Suprapubic skin (tissue), 4 donors: ENCODE data around the gene TTC23. TPM values are rescaled to one million over a fixed set of nuclear protein-coding genes. Genes with fewer than 3 reads are reported as not detected.
"Not testable (repeated sequence)": the region's sequence is repeated elsewhere in the genome, so short reads cannot be mapped to it uniquely, and the experiment has no call there.

Experiments
- DNase-seq, 2 donors: peaks; one replicate each; pipeline ENCODE4 v3.0.0-alpha.2; 2019; ENCODE audit warnings: low spot score in 2 of 2
- H3K27ac ChIP-seq: fragments of 200-600 bp; sonication (generic); one replicate; pipeline ENCODE4 v1.5.1; 2019
- H3K27me3 ChIP-seq: fragments of 200-600 bp; sonication (generic); one replicate; pipeline ENCODE4 v1.5.1; 2019
- H3K36me3 ChIP-seq: fragments of 200-600 bp; sonication (generic); one replicate; pipeline ENCODE4 v1.5.1; 2019
- H3K4me1 ChIP-seq: fragments of 200-600 bp; sonication (generic); one replicate; pipeline ENCODE4 v1.5.1; 2019
- H3K4me3 ChIP-seq: fragments of 200-600 bp; sonication (generic); one replicate; pipeline ENCODE4 v1.5.1; 2019; ENCODE audit warnings: mild to moderate bottlenecking
- H3K9me3 ChIP-seq: fragments of 200-600 bp; sonication (generic); one replicate; pipeline ENCODE4 v1.5.1; 2019
- EP300 ChIP-seq: sonication (generic); formaldehyde crosslinking; IDR thresholded peaks from one replicate; pipeline ENCODE4 v1.6.1; 2017; ENCODE audit warnings: antibody characterized with exemption
- POLR2A ChIP-seq, 2 donors: fragments of 450-650 bp; IDR thresholded peaks; one replicate each; pipeline ENCODE4 v1.6.1; 2017; ENCODE audit warnings: antibody characterized with exemption in 2 of 2, mild to moderate bottlenecking in 2 of 2, moderate library complexity in 2 of 2
- POLR2AphosphoS5 ChIP-seq, 3 donors: sonication (generic); formaldehyde crosslinking; IDR thresholded peaks; one replicate each; pipeline ENCODE4 v1.6.1; 2017; ENCODE audit warnings: antibody characterized with exemption in 3 of 3
- WGBS: methylation state at CpG from one replicate; pipeline ENCODE4 v1.1.5; 2018; 5-methylcytosine and 5-hydroxymethylcytosine counted together
- total RNA-seq, 4 donors: library from RNA; depleted of rRNA; stranded (reverse); fragments of >200 nt; gene quantifications; one replicate each; pipeline ENCODE4 v1.1.0, GENCODE V29; 2016
- TF ChIP-seq, protein P1 (sequence below), 2 donors: fragments of 200-600 bp in 1 of 2; fragments of 450-650 bp in 1 of 2; sonication (generic) in 1 of 2; IDR thresholded peaks; one replicate each; pipeline ENCODE4 v1.5.1; 2016 to 2019; ENCODE audit warnings: antibody characterized with exemption in 2 of 2, mild to moderate bottlenecking in 1 of 2, moderate library complexity in 1 of 2

The TTC23 gene
- total RNA-seq, 4 donors from 2014 or later, result 14.4 to 34.6 (median 17.6) TPM

DNA sequence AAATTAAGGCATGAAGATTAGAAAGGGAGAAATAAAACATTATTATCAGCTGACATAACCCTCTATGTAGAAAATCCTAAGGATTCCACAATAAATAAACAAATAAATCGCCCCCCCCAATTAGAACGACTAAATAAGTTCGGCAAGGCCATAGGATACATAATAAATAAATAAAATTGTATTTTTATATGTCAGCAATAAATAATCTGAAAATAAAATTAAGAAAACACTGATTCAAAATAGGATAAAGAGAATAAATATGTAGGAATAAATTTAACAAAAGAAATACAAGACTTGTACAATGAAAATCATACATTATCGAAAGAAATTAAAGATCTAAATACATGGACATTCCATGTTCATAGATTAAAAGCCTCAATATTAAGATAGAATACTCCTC, 5.1 kb downstream of the TTC23 start:
- Histone ChIP-seq H3K27ac (no peak overlapping the region), H3K4me3 (no peak overlapping the region), H3K36me3 (no peaks in the 10 kb centered on the region), H3K27me3 (no peaks in the 10 kb centered on the region), H3K4me1 (peaks cover 15% of the 10 kb centered on the region), H3K9me3 (no peaks in the 10 kb centered on the region)
- no peak for DNase-seq
- TF ChIP-seq, protein P1, sequence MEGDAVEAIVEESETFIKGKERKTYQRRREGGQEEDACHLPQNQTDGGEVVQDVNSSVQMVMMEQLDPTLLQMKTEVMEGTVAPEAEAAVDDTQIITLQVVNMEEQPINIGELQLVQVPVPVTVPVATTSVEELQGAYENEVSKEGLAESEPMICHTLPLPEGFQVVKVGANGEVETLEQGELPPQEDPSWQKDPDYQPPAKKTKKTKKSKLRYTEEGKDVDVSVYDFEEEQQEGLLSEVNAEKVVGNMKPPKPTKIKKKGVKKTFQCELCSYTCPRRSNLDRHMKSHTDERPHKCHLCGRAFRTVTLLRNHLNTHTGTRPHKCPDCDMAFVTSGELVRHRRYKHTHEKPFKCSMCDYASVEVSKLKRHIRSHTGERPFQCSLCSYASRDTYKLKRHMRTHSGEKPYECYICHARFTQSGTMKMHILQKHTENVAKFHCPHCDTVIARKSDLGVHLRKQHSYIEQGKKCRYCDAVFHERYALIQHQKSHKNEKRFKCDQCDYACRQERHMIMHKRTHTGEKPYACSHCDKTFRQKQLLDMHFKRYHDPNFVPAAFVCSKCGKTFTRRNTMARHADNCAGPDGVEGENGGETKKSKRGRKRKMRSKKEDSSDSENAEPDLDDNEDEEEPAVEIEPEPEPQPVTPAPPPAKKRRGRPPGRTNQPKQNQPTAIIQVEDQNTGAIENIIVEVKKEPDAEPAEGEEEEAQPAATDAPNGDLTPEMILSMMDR (IDR thresholded peaks at IDR 0.05), result no peak
- TF ChIP-seq POLR2A (IDR thresholded peaks at IDR 0.05) (no peak), POLR2AphosphoS5 (IDR thresholded peaks at IDR 0.05) (no peak)
- 93% methylated on average over 4 of the region's 4 CpGs for WGBS

DNA sequence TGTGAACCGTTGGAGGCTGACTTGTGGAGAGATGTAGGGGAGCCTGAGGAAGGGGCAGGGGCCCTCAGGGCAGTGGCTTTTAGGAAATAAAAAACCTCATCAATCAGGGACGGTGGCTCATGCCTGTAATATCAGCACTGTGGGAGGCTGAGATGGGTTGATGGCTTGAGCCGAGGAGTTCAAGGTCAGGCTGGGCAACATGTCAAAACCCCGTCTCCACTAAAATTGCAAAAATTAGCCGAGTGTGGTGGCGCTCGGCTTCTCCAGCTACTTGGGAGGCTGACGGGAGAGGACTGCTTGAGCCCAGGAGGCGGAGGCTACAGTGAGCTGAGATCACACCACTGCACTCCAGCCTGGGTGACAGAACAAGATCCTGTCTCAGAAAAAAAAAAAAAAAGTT, 7.6 kb downstream of the TTC23 start:
- Histone ChIP-seq H3K27me3 (no peaks in the 10 kb centered on the region), H3K9me3 (no peaks in the 10 kb centered on the region), H3K36me3 (no peaks in the 10 kb centered on the region), H3K4me1 (no peaks in the 10 kb centered on the region), H3K4me3 (no peak overlapping the region), H3K27ac (no peak overlapping the region)
- WGBS, result 96% methylated on average over 9 of the region's 9 CpGs
- TF ChIP-seq POLR2AphosphoS5 (IDR thresholded peaks at IDR 0.05), result no peak
- TF ChIP-seq, protein P1 (IDR thresholded peaks at IDR 0.05), result no peak
- TF ChIP-seq POLR2A (IDR thresholded peaks at IDR 0.05), result no peak
- no peak for TF ChIP-seq EP300
- DNase-seq, result no peak

DNA sequence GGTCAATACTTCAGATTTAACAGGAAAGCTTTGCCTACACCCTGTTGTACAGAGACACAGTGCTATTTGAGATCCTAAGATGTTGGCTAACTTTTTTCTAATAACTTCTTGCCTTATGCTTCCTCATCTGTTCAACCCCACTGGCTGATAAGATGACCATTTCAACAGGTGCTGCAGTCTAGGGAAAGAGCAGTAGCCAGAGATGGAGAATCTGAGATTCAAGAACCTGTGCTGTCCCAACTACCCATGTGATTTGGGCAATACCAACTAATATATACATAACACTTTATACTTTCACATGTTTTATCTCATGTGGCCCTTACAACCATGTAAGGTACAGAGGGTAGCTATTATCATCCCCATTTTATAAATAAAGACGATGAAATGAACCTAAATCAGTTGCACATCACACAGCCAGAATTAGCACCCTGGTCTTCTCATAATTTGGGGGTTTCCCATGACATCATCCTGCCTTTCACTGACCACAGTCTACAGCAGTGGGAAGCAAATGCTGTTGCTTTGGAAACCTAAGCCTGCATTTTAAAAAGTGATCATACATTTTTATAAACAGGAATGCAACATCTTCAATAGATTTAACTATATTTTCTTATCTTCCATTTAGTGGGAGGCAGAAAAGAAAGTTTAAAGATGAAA, 9.7 kb downstream of the TTC23 start:
- no peak for DNase-seq
- no peaks in the 10 kb centered on the region for H3K27me3 ChIP-seq
- H3K36me3 ChIP-seq, result peaks cover 9% of the 10 kb centered on the region
- 79% methylated on average over 1 of the region's 1 CpG for WGBS
- H3K9me3 ChIP-seq, result no peaks in the 10 kb centered on the region
- no peak overlapping the region for H3K27ac ChIP-seq
- no peak overlapping the region for H3K4me3 ChIP-seq
- no peaks in the 10 kb centered on the region for H3K4me1 ChIP-seq
- TF ChIP-seq EP300, result no peak
- no peak for TF ChIP-seq POLR2A (IDR thresholded peaks at IDR 0.05)
- TF ChIP-seq, protein P1 (IDR thresholded peaks at IDR 0.05), result no peak
- TF ChIP-seq POLR2AphosphoS5 (IDR thresholded peaks at IDR 0.05), result no peak

DNA sequence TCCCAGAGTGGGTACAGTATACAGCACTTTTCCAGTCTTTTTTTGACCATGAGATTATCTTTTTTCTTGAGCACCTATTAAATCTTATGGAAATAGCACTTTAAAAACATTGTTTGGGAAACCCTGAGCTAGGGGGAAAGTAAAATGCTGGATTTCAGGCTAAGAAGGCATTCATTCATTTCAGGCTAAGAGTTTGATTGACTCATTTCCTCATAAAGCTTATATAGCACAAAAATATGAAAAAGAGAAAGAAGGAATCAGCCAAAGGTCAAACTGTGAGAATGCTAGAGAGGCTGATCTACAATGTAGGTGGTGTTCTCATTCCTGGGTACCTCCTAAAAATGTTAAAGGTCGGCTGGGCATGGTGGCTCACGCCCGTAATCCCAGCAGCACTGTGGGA, 10.5 kb downstream of the TTC23 start:
- Histone ChIP-seq H3K27me3 (no peaks in the 10 kb centered on the region), H3K4me3 (no peak overlapping the region), H3K9me3 (no peaks in the 10 kb centered on the region), H3K27ac (no peak overlapping the region), H3K4me1 (no peaks in the 10 kb centered on the region), H3K36me3 (peaks cover 11% of the 10 kb centered on the region)
- no peak for DNase-seq
- TF ChIP-seq, protein P1 (IDR thresholded peaks at IDR 0.05), result no peak
- no peak for TF ChIP-seq POLR2AphosphoS5 (IDR thresholded peaks at IDR 0.05)
- no peak for TF ChIP-seq EP300
- no peak for TF ChIP-seq POLR2A (IDR thresholded peaks at IDR 0.05)
- WGBS, result 94% methylated on average over 3 of the region's 3 CpGs

DNA sequence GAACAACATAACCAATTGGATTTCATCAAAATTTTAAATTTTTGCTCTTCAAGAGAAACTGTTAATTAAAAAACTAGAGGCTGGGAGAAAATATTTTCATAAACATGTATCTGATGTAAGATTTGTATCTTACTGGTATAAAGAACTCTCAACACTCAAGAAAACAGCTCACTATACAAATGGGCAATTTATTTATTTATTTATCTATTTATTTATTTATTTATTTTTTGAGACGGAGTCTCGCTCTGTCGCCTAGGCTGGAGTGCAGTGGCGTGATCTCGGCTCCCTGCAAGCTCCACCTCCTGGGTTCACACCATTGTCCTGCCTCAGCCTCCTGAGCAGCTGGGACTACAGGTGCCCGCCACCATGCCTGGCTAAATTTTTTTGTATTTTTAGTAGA, 15.2 kb downstream of the TTC23 start:
- not testable (repeated sequence) for H3K27ac ChIP-seq
- 95% methylated on average over 6 of the region's 6 CpGs for WGBS

DNA sequence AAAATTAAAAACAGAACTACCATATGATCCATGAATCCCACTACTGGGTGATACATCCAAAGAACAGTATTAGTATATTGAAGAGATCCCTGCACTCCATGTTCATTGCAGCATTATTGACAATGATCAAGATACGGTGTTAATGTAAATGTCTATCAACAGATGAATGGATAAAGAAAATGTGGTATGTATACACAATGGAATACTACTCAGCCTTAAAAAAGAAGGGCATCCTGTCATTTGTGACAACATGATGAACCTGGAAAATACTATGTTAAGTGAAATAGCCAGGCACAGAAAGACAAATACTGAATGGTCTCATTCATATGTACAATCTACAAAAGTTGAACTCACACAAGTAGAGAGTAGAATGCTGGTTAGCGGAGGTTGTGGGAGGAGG, 16.6 kb downstream of the TTC23 start:
- TF ChIP-seq, protein P1 (IDR thresholded peaks at IDR 0.05), result no peak
- TF ChIP-seq POLR2A (IDR thresholded peaks at IDR 0.05) (no peak), POLR2AphosphoS5 (IDR thresholded peaks at IDR 0.05) (no peak), EP300 (no peak)
- peaks cover 19% of the 10 kb centered on the region for H3K36me3 ChIP-seq
- DNase-seq, result no peak
- H3K9me3 ChIP-seq, result no peaks in the 10 kb centered on the region
- WGBS, result 92% methylated on average over 2 of the region's 2 CpGs
- no peaks in the 10 kb centered on the region for H3K4me1 ChIP-seq
- H3K27me3 ChIP-seq, result no peaks in the 10 kb centered on the region
- no peak overlapping the region for H3K4me3 ChIP-seq
- no peak overlapping the region for H3K27ac ChIP-seq

More for the DNA sequence above, 15.2 kb downstream of the TTC23 start:
- not testable (repeated sequence) for DNase-seq, H3K9me3 ChIP-seq, H3K4me3 ChIP-seq, H3K27me3 ChIP-seq, H3K4me1 ChIP-seq
- H3K36me3 ChIP-seq, result peaks cover 11% of the 10 kb centered on the region
